ENCODE measurements around the gene ZNF385A.

DNA sequence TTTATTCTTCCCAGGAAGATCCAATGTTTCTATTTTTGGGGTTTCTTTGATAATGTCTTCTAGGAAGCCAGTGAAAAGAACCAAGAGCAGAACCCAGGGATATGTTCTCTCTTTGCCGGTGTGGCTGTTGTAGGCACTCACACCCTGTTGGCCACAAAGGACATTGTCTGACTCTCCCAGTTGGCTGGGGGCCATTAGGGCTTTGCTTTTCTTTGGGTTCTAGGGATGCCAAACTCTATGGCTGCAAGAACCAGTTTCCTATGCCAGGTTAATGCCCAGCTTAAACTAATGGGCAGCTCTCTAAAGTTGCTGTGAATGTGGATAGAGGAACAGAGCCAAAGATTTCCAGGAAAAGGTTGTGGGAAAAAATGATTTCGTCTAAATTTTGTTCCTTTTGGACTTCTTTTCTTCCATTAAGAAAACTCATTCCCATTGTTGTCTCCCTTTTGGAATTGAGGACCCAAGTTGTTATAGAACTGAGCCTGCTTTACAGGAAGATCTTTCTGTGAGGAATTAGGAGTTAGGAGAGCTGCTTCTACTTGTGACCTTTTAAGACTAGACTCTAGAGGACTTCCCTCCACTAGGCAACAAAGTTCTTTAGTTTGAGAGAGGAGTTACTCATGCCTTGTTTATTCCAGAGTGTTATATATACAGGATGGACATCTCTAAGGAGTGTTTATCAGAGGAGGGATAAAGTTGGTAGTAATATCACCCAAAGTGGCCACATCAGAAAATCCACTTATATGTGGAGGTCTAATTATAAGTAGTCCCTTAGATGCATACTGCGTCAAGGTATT, 46.5 kb downstream of the ZNF385A start:
- TF ChIP-seq, protein P1, sequence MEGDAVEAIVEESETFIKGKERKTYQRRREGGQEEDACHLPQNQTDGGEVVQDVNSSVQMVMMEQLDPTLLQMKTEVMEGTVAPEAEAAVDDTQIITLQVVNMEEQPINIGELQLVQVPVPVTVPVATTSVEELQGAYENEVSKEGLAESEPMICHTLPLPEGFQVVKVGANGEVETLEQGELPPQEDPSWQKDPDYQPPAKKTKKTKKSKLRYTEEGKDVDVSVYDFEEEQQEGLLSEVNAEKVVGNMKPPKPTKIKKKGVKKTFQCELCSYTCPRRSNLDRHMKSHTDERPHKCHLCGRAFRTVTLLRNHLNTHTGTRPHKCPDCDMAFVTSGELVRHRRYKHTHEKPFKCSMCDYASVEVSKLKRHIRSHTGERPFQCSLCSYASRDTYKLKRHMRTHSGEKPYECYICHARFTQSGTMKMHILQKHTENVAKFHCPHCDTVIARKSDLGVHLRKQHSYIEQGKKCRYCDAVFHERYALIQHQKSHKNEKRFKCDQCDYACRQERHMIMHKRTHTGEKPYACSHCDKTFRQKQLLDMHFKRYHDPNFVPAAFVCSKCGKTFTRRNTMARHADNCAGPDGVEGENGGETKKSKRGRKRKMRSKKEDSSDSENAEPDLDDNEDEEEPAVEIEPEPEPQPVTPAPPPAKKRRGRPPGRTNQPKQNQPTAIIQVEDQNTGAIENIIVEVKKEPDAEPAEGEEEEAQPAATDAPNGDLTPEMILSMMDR (conservative IDR thresholded peaks at IDR 0.05; ENCODE audit: low read depth, low read length) = no peak
- no peak for TF ChIP-seq EZH2 (IDR thresholded peaks at IDR 0.05; ENCODE audit: borderline replicate concordance, low read depth, low read length, poor library complexity, severe bottlenecking)

Measured in A673 (cell line).